ENCODE data around the gene JTB.

GRCh38 chr1:153944827-153945117 is 32.7 kb downstream of the JTB start:
- TF ChIP-seq CTCF (IDR thresholded peaks at IDR 0.05; ENCODE audit: borderline replicate concordance, extremely low read depth, low read length, poor library complexity, severe bottlenecking) (no peak), EZH2 (IDR thresholded peaks at IDR 0.05; ENCODE audit: borderline replicate concordance, low read depth, low read length, severe bottlenecking) (no peak)
